ENCODE measurements around the gene FGA. TPM values are rescaled to one million over a fixed set of nuclear protein-coding genes. Genes with fewer than 3 reads are reported as not detected.

The FGA gene
- total and polyA plus RNA-seq, 10 of the 15 experiments (the other 5 are each of a cell fraction or from before 2014, with no cell fraction given): 3.6 TPM; not detected in 9

- TF ChIP-seq BHLHE40 (IDR thresholded peaks at IDR 0.05; ENCODE audit: borderline replicate concordance in 1 of 2, low read depth in 2 of 2, low read length in 1 of 2) (no peak), MYC (IDR thresholded peaks at IDR 0.05; ENCODE audit: insufficient read depth, insufficient read length, insufficient replicate concordance, low read length, severe bottlenecking) (no peak), BCL11A (IDR thresholded peaks at IDR 0.05; ENCODE audit: low read depth, low read length) (no peak), EP300 (IDR thresholded peaks at IDR 0.05; ENCODE audit: borderline replicate concordance in 1 of 2, control insufficient read depth in 1 of 2, low read depth in 2 of 2, low read length in 2 of 2) (no peak), CUX1 (IDR thresholded peaks at IDR 0.05; ENCODE audit: insufficient replicate concordance, low read depth, low read length) (no peak), ASH2L (IDR thresholded peaks at IDR 0.05; ENCODE audit: borderline replicate concordance, low read depth) (no peak)
- ATAC-seq (no peak), FAIRE-seq (no peak), DNase-seq (ENCODE audit: low read depth, low spot score) (no peak)
- Histone ChIP-seq H3K79me2 (ENCODE audit: control insufficient read depth, insufficient read depth, low read length) (no peaks in the 10 kb centered on the region), H3K9ac (ENCODE audit: control insufficient read depth, insufficient read depth, low read length) (no peak within 1 kb of the TSS), H3K27me3 (replicated peaks in 1 of 2; ENCODE audit: control insufficient read depth in 2 of 2, insufficient read depth in 2 of 2, low read length in 1 of 2) (no peaks in the 10 kb centered on the region), H3K4me1 (ENCODE audit: control insufficient read depth, insufficient read depth, low read length) (peaks cover 13% of the 10 kb centered on the region), H3K9me3 (replicated peaks; ENCODE audit: control insufficient read depth, insufficient read depth, low read length) (no peaks in the 10 kb centered on the region), H3K27ac (ENCODE audit: control insufficient read depth, insufficient read depth) (no peak within 1 kb of the TSS), H4K20me1 (ENCODE audit: control insufficient read depth, insufficient read depth) (no peaks in the 10 kb centered on the region), H3K4me3 (no peak within 1 kb of the TSS), H2AFZ (ENCODE audit: control insufficient read depth, low read depth, low read length) (no peak within 1 kb of the TSS), H3K36me3 (ENCODE audit: control insufficient read depth in 2 of 2, insufficient read depth in 2 of 2, low read length in 1 of 2) (no peaks in the 10 kb centered on the region), H3K4me2 (ENCODE audit: control insufficient read depth, insufficient read depth) (no peak within 1 kb of the TSS)
- no TSS peak for BruUV-seq (replicated peaks)
- 36% methylated on average over 7 of the region's 7 CpGs for WGBS (ENCODE audit: insufficient coverage, insufficient replicate concordance, low lambda C conversion rate, missing lambda C conversion rate)
- ChIA-PET CTCF (interaction anchor here (0.8 to 19.0 kb wide), 3 partner anchors 9 to 59 kb away, joined by 3 to 796 read pairs (median 8); partner anchors contain the start of genes FGB and PLRG1), SMC1A (ENCODE audit: uncharacterized antibody, unreplicated experiment) (interaction anchor here (1.1 to 1.7 kb wide), 3 partner anchors 50 to 64 kb away, joined by 3 to 6 read pairs (median 5); partner anchors contain the start of gene FGB), POLR2A (no interaction called here), RAD21 (ENCODE audit: unreplicated experiment) (interaction anchor here (1.1 to 1.3 kb wide), 2 partner anchors 10 to 53 kb away, joined by 3 read pairs; no protein-coding TSS in a partner anchor)
- in situ Hi-C loops (cut with MboI): no loop called here
- intact Hi-C loops (cut with micrococcal nuclease; ENCODE audit: unreplicated experiment): no loop called here
Observed at GRCh38 chr4:154612472-154613414, 22.2 kb upstream of the FGA start, which contains the start of gene FGG. Gene FGG, minus strand, starts transcription at chr4:154612656. Its CDS starts 47 bp downstream, at chr4:154612609.

All from GM12878 (cell line).